ENCODE results near the gene FDXACB1.

The FDXACB1 gene

DNA sequence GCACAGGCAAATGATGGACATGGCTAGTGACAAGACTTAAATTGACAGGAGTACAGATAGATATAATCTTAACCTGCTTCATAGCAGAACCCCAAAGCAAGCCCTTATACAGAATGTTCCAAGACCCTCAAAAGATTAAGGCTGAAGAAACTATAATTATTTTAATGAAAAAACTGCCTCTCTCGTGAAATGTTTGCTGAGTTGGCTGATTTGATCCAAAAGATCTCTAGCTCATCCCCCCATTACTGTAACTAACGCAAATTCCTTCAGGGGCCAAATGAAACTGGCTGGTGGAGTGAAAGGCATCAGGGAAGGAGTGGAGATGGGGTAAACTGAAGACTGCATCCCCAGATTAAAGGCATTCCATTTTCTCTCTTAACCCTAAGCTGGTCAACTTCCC lies 26.9 kb downstream of the FDXACB1 start:
- Histone ChIP-seq H3K4me1 (ENCODE audit: control insufficient read depth, insufficient read depth, low read length) (no peaks in the 10 kb centered on the region), H3K4me3 (ENCODE audit: low read depth, low read length) (no peak overlapping the region), H3K9ac (ENCODE audit: low read depth, low read length) (no peak overlapping the region), H3K36me3 (ENCODE audit: control insufficient read depth, insufficient read depth, low read length) (no peaks in the 10 kb centered on the region), H3K9me3 (ENCODE audit: control insufficient read depth, insufficient read depth, low read length) (no peaks in the 10 kb centered on the region), H3K27me3 (ENCODE audit: control insufficient read depth, insufficient read depth, low read length) (no peaks in the 10 kb centered on the region)

- Histone ChIP-seq H3K9ac (ENCODE audit: low read depth, low read length) (no peak overlapping the region), H3K4me3 (ENCODE audit: low read depth, low read length) (no peak overlapping the region), H3K9me3 (ENCODE audit: control insufficient read depth, insufficient read depth, low read length) (no peaks in the 10 kb centered on the region), H3K36me3 (ENCODE audit: control insufficient read depth, insufficient read depth, low read length) (no peaks in the 10 kb centered on the region), H3K4me1 (ENCODE audit: control insufficient read depth, insufficient read depth, low read length) (no peaks in the 10 kb centered on the region), H3K27me3 (ENCODE audit: control insufficient read depth, insufficient read depth, low read length) (no peaks in the 10 kb centered on the region)
Observed at GRCh38 chr11:111851636-111852035, 27.3 kb downstream of the FDXACB1 start.

- Histone ChIP-seq H3K4me1 (ENCODE audit: control insufficient read depth, insufficient read depth, low read length) (no peaks in the 10 kb centered on the region), H3K36me3 (ENCODE audit: control insufficient read depth, insufficient read depth, low read length) (no peaks in the 10 kb centered on the region), H3K27me3 (ENCODE audit: control insufficient read depth, insufficient read depth, low read length) (no peaks in the 10 kb centered on the region), H3K9ac (ENCODE audit: low read depth, low read length) (no peak overlapping the region), H3K4me3 (ENCODE audit: low read depth, low read length) (no peak overlapping the region), H3K9me3 (ENCODE audit: control insufficient read depth, insufficient read depth, low read length) (no peaks in the 10 kb centered on the region)
Observed at GRCh38 chr11:111851067-111851466, 27.9 kb downstream of the FDXACB1 start.

DNA sequence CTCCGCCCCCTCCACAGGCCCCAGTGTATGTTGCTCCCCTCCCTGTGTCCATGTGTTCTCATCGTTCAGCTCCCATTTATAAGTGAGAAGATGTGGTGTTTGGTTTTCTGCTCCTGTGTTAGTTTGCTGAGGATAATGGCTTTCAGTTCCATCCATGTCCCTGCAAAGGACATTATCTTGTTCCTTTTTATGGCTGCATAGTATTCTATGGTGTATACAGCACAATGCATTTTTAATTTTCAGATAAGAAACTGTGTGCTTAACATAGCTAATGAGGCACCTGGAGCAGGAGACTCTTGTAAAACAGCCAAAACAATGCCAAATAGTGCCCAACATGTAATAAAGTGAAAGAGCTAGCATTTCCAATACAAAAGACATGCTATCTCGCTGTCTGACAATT lies 29.3 kb downstream of the FDXACB1 start:
- Histone ChIP-seq H3K4me3 (ENCODE audit: low read depth, low read length) (no peak overlapping the region), H3K9ac (ENCODE audit: low read depth, low read length) (no peak overlapping the region), H3K36me3 (ENCODE audit: control insufficient read depth, insufficient read depth, low read length) (no peaks in the 10 kb centered on the region), H3K9me3 (ENCODE audit: control insufficient read depth, insufficient read depth, low read length) (no peaks in the 10 kb centered on the region), H3K27me3 (ENCODE audit: control insufficient read depth, insufficient read depth, low read length) (no peaks in the 10 kb centered on the region), H3K4me1 (ENCODE audit: control insufficient read depth, insufficient read depth, low read length) (no peaks in the 10 kb centered on the region)

GRCh38 chr11:111846636-111847035 lies 32.3 kb downstream of the FDXACB1 start:
- Histone ChIP-seq H3K4me1 (ENCODE audit: control insufficient read depth, insufficient read depth, low read length) (no peaks in the 10 kb centered on the region), H3K27me3 (ENCODE audit: control insufficient read depth, insufficient read depth, low read length) (no peaks in the 10 kb centered on the region), H3K9ac (ENCODE audit: low read depth, low read length) (no peak overlapping the region), H3K36me3 (ENCODE audit: control insufficient read depth, insufficient read depth, low read length) (no peaks in the 10 kb centered on the region), H3K9me3 (ENCODE audit: control insufficient read depth, insufficient read depth, low read length) (no peaks in the 10 kb centered on the region), H3K4me3 (ENCODE audit: low read depth, low read length) (no peak overlapping the region)

DNA sequence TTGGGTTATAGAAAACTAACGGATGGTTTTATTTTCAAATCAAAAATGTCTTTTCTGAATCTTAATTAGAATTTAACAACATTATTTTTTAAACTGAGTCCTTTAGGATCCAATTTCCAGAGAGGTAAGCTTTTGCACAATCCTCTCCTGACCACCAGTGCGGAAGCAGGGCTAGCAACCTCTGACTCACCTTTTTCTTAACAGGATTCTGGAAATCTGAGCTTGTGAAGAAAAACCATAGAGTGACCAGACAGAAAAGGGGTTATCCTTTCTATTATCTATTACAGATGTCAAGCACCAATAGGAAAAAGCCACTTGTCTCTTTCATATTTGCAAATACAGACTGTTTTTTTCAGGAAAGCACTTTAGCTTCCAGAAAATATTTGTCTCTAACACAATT lies 32.9 kb downstream of the FDXACB1 start:
- Histone ChIP-seq H3K9me3 (ENCODE audit: control insufficient read depth, insufficient read depth, low read length) (no peaks in the 10 kb centered on the region), H3K4me3 (ENCODE audit: low read depth, low read length) (no peak overlapping the region), H3K36me3 (ENCODE audit: control insufficient read depth, insufficient read depth, low read length) (no peaks in the 10 kb centered on the region)

GRCh38 chr11:111845276-111846028 lies 33.5 kb downstream of the FDXACB1 start:
- Histone ChIP-seq H3K27me3 (ENCODE audit: control insufficient read depth, insufficient read depth, low read length) (no peaks in the 10 kb centered on the region), H3K9me3 (ENCODE audit: control insufficient read depth, insufficient read depth, low read length) (no peaks in the 10 kb centered on the region), H3K9ac (ENCODE audit: low read depth, low read length) (no peak overlapping the region), H3K4me3 (ENCODE audit: low read depth, low read length) (no peak overlapping the region), H3K4me1 (ENCODE audit: control insufficient read depth, insufficient read depth, low read length) (no peaks in the 10 kb centered on the region), H3K36me3 (ENCODE audit: control insufficient read depth, insufficient read depth, low read length) (no peaks in the 10 kb centered on the region)

More for the DNA sequence above, 32.9 kb downstream of the FDXACB1 start:
- H3K9ac ChIP-seq (ENCODE audit: low read depth, low read length): no peak overlapping the region
- no peaks in the 10 kb centered on the region for H3K27me3 ChIP-seq (ENCODE audit: control insufficient read depth, insufficient read depth, low read length)
- no peaks in the 10 kb centered on the region for H3K4me1 ChIP-seq (ENCODE audit: control insufficient read depth, insufficient read depth, low read length)

GRCh38 chr11:111843661-111844060 lies 35.3 kb downstream of the FDXACB1 start:
- H3K9me3 ChIP-seq (ENCODE audit: control insufficient read depth, insufficient read depth, low read length): no peaks in the 10 kb centered on the region
- no peak overlapping the region for H3K9ac ChIP-seq (ENCODE audit: low read depth, low read length)
- no peaks in the 10 kb centered on the region for H3K4me1 ChIP-seq (ENCODE audit: control insufficient read depth, insufficient read depth, low read length)
- no peaks in the 10 kb centered on the region for H3K27me3 ChIP-seq (ENCODE audit: control insufficient read depth, insufficient read depth, low read length)
- no peaks in the 10 kb centered on the region for H3K36me3 ChIP-seq (ENCODE audit: control insufficient read depth, insufficient read depth, low read length)
- H3K4me3 ChIP-seq (ENCODE audit: low read depth, low read length): no peak overlapping the region

DNA sequence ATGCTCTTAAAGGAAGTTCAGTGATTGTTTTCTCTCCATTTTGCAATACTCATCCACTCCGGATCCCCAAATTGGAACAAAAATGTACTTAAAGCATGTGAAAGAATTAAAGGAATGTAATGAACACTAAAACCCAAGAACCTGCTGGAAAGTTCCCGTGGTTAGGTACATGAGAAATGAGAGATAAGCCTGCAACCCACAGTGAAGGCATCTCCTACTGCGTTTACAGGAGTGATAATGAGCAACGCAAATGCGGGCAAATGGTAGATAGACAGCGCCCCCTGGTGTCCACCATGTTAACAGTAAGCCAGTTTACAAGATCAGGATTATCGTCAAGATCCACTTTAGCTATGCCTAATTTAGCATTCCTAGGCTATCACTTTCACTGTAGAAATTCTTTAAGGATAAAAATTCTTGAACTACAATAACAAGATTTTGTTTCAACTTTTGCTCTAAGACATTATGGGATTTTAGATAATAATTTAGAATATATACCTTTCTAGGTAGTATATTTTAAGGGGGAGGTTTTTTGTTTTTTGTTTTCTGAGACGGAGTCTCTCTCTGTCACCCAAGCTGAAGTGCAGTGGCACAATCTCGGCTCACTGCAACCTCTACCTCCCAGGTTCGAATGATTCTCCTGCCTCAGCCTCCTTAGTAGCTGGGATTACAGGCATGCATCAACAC lies 37.5 kb downstream of the FDXACB1 start:
- H3K9me3 ChIP-seq (ENCODE audit: control insufficient read depth, insufficient read depth, low read length): no peaks in the 10 kb centered on the region
- H3K4me1 ChIP-seq (ENCODE audit: control insufficient read depth, insufficient read depth, low read length): no peaks in the 10 kb centered on the region
- H3K4me3 ChIP-seq (ENCODE audit: low read depth, low read length): no peak overlapping the region
- no peaks in the 10 kb centered on the region for H3K27me3 ChIP-seq (ENCODE audit: control insufficient read depth, insufficient read depth, low read length)
- H3K36me3 ChIP-seq (ENCODE audit: control insufficient read depth, insufficient read depth, low read length): no peaks in the 10 kb centered on the region
- no peak overlapping the region for H3K9ac ChIP-seq (ENCODE audit: low read depth, low read length)

- H3K4me1 ChIP-seq (ENCODE audit: control insufficient read depth, insufficient read depth, low read length): no peaks in the 10 kb centered on the region
- no peak overlapping the region for H3K9ac ChIP-seq (ENCODE audit: low read depth, low read length)
- no peaks in the 10 kb centered on the region for H3K36me3 ChIP-seq (ENCODE audit: control insufficient read depth, insufficient read depth, low read length)
- H3K4me3 ChIP-seq (ENCODE audit: low read depth, low read length): no peak overlapping the region
- no peaks in the 10 kb centered on the region for H3K27me3 ChIP-seq (ENCODE audit: control insufficient read depth, insufficient read depth, low read length)
- no peaks in the 10 kb centered on the region for H3K9me3 ChIP-seq (ENCODE audit: control insufficient read depth, insufficient read depth, low read length)
Observed at GRCh38 chr11:111840143-111840542, 38.8 kb downstream of the FDXACB1 start.

- H3K9ac ChIP-seq (ENCODE audit: low read depth, low read length): no peak overlapping the region
- H3K27me3 ChIP-seq (ENCODE audit: control insufficient read depth, insufficient read depth, low read length): no peaks in the 10 kb centered on the region
- H3K4me3 ChIP-seq (ENCODE audit: low read depth, low read length): no peak overlapping the region
- no peaks in the 10 kb centered on the region for H3K4me1 ChIP-seq (ENCODE audit: control insufficient read depth, insufficient read depth, low read length)
- no peaks in the 10 kb centered on the region for H3K36me3 ChIP-seq (ENCODE audit: control insufficient read depth, insufficient read depth, low read length)
- H3K9me3 ChIP-seq (ENCODE audit: control insufficient read depth, insufficient read depth, low read length): no peaks in the 10 kb centered on the region
Observed at GRCh38 chr11:111838054-111838453, 40.9 kb downstream of the FDXACB1 start.

DNA sequence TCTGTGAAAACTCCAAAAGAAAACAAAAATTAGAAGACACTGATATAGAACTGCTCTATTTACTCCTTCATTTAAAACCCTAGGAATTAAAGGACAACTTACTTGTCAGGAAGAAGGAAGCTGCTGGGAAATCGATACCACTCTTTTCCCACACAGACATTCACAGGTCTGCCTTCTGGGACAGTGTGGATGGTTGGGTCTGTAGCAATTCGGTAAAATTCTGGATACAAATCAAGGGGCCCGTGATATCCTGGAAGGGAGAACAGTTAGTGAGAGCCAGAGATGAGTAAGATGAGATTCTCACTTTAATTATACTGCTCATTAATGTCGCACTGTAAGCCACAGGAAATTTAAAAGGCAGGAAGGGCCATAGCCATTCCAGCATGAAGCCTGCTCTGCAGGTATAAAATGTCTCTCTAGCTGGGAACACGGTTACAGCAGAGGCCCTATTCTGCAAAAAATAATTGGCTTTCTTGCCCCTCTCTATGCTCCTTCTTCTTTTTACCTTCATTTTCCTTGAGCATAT lies 41.5 kb downstream of the FDXACB1 start:
- H3K9me3 ChIP-seq (ENCODE audit: control insufficient read depth, insufficient read depth, low read length): no peaks in the 10 kb centered on the region
- H3K4me1 ChIP-seq (ENCODE audit: control insufficient read depth, insufficient read depth, low read length): no peaks in the 10 kb centered on the region
- no peaks in the 10 kb centered on the region for H3K36me3 ChIP-seq (ENCODE audit: control insufficient read depth, insufficient read depth, low read length)
- no peak overlapping the region for H3K4me3 ChIP-seq (ENCODE audit: low read depth, low read length)
- no peaks in the 10 kb centered on the region for H3K27me3 ChIP-seq (ENCODE audit: control insufficient read depth, insufficient read depth, low read length)
- H3K9ac ChIP-seq (ENCODE audit: low read depth, low read length): no peak overlapping the region

Measured in iPS-15b (cell line).